DOHH2 (cell line): ENCODE measurements around the gene ATF7IP.

ENCODE experiments used
- H3F3A ChIP-seq: fragments of 200-600 bp; sonication (generic), shearing (Covaris generic); 2 replicates; pipeline ENCODE4 v1.6.0; 2016; ENCODE audit warnings: antibody characterized with exemption, mild to moderate bottlenecking; ENCODE audit not compliant: control insufficient read depth, insufficient read depth
- H3K27ac ChIP-seq: fragments of 200-600 bp; sonication (generic); 2 replicates; pipeline ENCODE4 v1.5.1; 2014; ENCODE audit warnings: low read depth, mild to moderate bottlenecking, low read length, moderate library complexity
- H3K27me3 ChIP-seq: fragments of 200-600 bp; sonication (generic); 2 replicates; pipeline ENCODE4 v1.6.1; 2014; ENCODE audit warnings: mild to moderate bottlenecking, low read length, mixed read lengths; ENCODE audit not compliant: control insufficient read depth
- H3K36me3 ChIP-seq: fragments of 200-600 bp; sonication (generic); 2 replicates; pipeline ENCODE4 v1.6.1; 2014; ENCODE audit warnings: mild to moderate bottlenecking, low read length, moderate library complexity, mixed read lengths; ENCODE audit not compliant: control insufficient read depth
- H3K4me1 ChIP-seq: fragments of 200-600 bp; sonication (generic); 2 replicates; pipeline ENCODE4 v1.6.1; 2014; ENCODE audit warnings: mild to moderate bottlenecking, low read length, mixed read lengths; ENCODE audit not compliant: control insufficient read depth
- H3K4me2 ChIP-seq: fragments of 200-600 bp; sonication (generic); 2 replicates; pipeline ENCODE4 v1.6.0; 2014; ENCODE audit warnings: mild to moderate bottlenecking, low read length, moderate library complexity
- H3K4me3 ChIP-seq: fragments of 200-600 bp; sonication (generic); 2 replicates; pipeline ENCODE4 v1.5.1; 2014; ENCODE audit warnings: mild to moderate bottlenecking, low read length, mixed read lengths
- H3K79me2 ChIP-seq: fragments of 200-600 bp; sonication (generic); 2 replicates; pipeline ENCODE4 v1.6.1; 2014; ENCODE audit warnings: mild to moderate bottlenecking, low read length, mixed read lengths; ENCODE audit not compliant: control insufficient read depth
- H3K9me2 ChIP-seq: fragments of 200-600 bp; sonication (generic); replicated peaks from 2 replicates; pipeline ENCODE4 v1.6.1; 2014; ENCODE audit warnings: mild to moderate bottlenecking, low read length, mixed read lengths; ENCODE audit not compliant: control insufficient read depth
- H3K9me3 ChIP-seq: fragments of 200-600 bp; sonication (generic); 2 replicates; pipeline ENCODE4 v1.6.1; 2014; ENCODE audit warnings: antibody characterized with exemption, low read length, mixed read lengths; ENCODE audit not compliant: control insufficient read depth, insufficient read depth
- H4K20me1 ChIP-seq: fragments of 200-600 bp; sonication (generic); 2 replicates; pipeline ENCODE4 v1.6.0; 2014; ENCODE audit warnings: low read depth, mild to moderate bottlenecking, antibody characterized with exemption, low read length, moderate library complexity; ENCODE audit not compliant: control insufficient read depth, insufficient read depth
- CTCF ChIP-seq: fragments of 200-600 bp; sonication (generic); IDR thresholded peaks from one replicate; pipeline ENCODE4 v1.5.1; 2014; ENCODE audit warnings: antibody characterized with exemption, mild to moderate bottlenecking, low read depth, low read length; ENCODE audit not compliant: poor library complexity, severe bottlenecking
- EZH2phosphoT487 ChIP-seq: fragments of 200-600 bp; sonication (generic); IDR thresholded peaks from 2 replicates; pipeline ENCODE4 v1.6.1; 2017; ENCODE audit warnings: borderline replicate concordance, mild to moderate bottlenecking, antibody characterized with exemption, low read length, moderate library complexity, mixed read lengths

ATF7IP gene

GRCh38 chr12:14410841-14411569 lies 45.5 kb downstream of the ATF7IP start:
- H3K4me2 ChIP-seq = no peak overlapping the region
- H3K9me2 ChIP-seq = no peaks in the 10 kb centered on the region
- H3K4me3 ChIP-seq = no peak overlapping the region
- H3K36me3 ChIP-seq = peaks cover 14% of the 10 kb centered on the region
- no peak for TF ChIP-seq EZH2phosphoT487
- TF ChIP-seq CTCF = no peak
- no peaks in the 10 kb centered on the region for H4K20me1 ChIP-seq
- peaks cover 11% of the 10 kb centered on the region for H3K4me1 ChIP-seq
- H3F3A ChIP-seq = no peaks in the 10 kb centered on the region; the same call in 1 of the 2 replicates
- H3K27me3 ChIP-seq = no peaks in the 10 kb centered on the region
- peaks cover 89% of the 10 kb centered on the region for H3K79me2 ChIP-seq
- H3K9me3 ChIP-seq = peaks cover 16% of the 10 kb centered on the region
- no peak overlapping the region for H3K27ac ChIP-seq

GRCh38 chr12:14416658-14417057 lies 51.2 kb downstream of the ATF7IP start:
- Histone ChIP-seq H3K27ac (0 out of 2 replicates have a peak overlapping the region, but pooled peaks have one; percentile 18), H4K20me1 (no peaks in the 10 kb centered on the region), H3K4me1 (peaks cover 14% of the 10 kb centered on the region)

GRCh38 chr12:14417715-14418114 lies 52.2 kb downstream of the ATF7IP start:
- Histone ChIP-seq H3K4me1 (peaks cover 14% of the 10 kb centered on the region), H3K4me3 (no peak overlapping the region), H3K9me3 (peaks cover 32% of the 10 kb centered on the region; the same call in 1 of the 2 replicates), H3K36me3 (peaks cover 38% of the 10 kb centered on the region), H3K27ac (no peak overlapping the region), H3K4me2 (no peak overlapping the region), H3K9me2 (no peaks in the 10 kb centered on the region), H4K20me1 (no peaks in the 10 kb centered on the region), H3K27me3 (no peaks in the 10 kb centered on the region), H3F3A (no peaks in the 10 kb centered on the region; the same call in none of the 2 replicates), H3K79me2 (peaks cover 86% of the 10 kb centered on the region)
- TF ChIP-seq CTCF (no peak), EZH2phosphoT487 (no peak)

More at GRCh38 chr12:14416658-14417057, 51.2 kb downstream of the ATF7IP start:
- H3K36me3 ChIP-seq = peaks cover 33% of the 10 kb centered on the region
- H3K4me2 ChIP-seq = no peak overlapping the region
- no peaks in the 10 kb centered on the region; the same call in none of the 2 replicates for H3F3A ChIP-seq
- H3K27me3 ChIP-seq = no peaks in the 10 kb centered on the region
- peaks cover 27% of the 10 kb centered on the region; the same call in 1 of the 2 replicates for H3K9me3 ChIP-seq
- H3K9me2 ChIP-seq = no peaks in the 10 kb centered on the region
- H3K4me3 ChIP-seq = no peak overlapping the region
- H3K79me2 ChIP-seq = peaks cover 85% of the 10 kb centered on the region
- TF ChIP-seq CTCF = peak; percentile 14
- TF ChIP-seq EZH2phosphoT487 = no peak
